H1 (cell line): Measurements from ENCODE around the gene CLDN24.
"Not testable (repeated sequence)": the region's sequence is repeated elsewhere in the genome, so short reads cannot be mapped to it uniquely, and the experiment has no call there.

Experiments used
- CREB1 ChIP-seq: IDR thresholded peaks from 2 replicates; pipeline ENCODE4 v1.6.1; 2012; ENCODE audit warnings: inconsistent platforms
- CTCF ChIP-seq, 3 experiments: IDR thresholded peaks; 1 replicate in 2 of 3; 2 replicates in 1 of 3; pipeline versions ENCODE4 v1.5.1 to v1.6.1; 2011; ENCODE audit warnings: low read length in 3 of 3, mild to moderate bottlenecking in 3 of 3, inconsistent platforms in 2 of 3, low read depth in 1 of 3, moderate library complexity in 1 of 3; ENCODE audit not compliant: insufficient read depth in 1 of 3; ENCODE audit errors: control extremely low read depth in 1 of 3
- EZH2 ChIP-seq: fragments of 200-600 bp; sonication (generic); IDR thresholded peaks from 2 replicates; pipeline ENCODE4 v1.7.1; 2012; ENCODE audit warnings: low read depth, mild to moderate bottlenecking, moderate library complexity, low read length, inconsistent platforms; ENCODE audit not compliant: severe bottlenecking
- FOSL1 ChIP-seq: IDR thresholded peaks from 2 replicates; pipeline ENCODE4 v1.6.1; 2011; ENCODE audit warnings: mild to moderate bottlenecking, low read depth, low read length, moderate library complexity; ENCODE audit not compliant: insufficient read depth
- GABPA ChIP-seq: IDR thresholded peaks from 2 replicates; pipeline ENCODE4 v1.6.1; 2011; ENCODE audit warnings: mild to moderate bottlenecking, low read length, moderate library complexity, borderline replicate concordance; ENCODE audit not compliant: insufficient read depth
- JUN ChIP-seq: IDR thresholded peaks from 2 replicates; pipeline ENCODE4 v1.6.1; 2011; ENCODE audit warnings: low read depth, mild to moderate bottlenecking, improper control_type of control experiment, low read length
- KDM1A ChIP-seq: fragments of 200-600, 300-600 bp; sonication (generic); IDR thresholded peaks from 2 replicates; pipeline ENCODE4 v1.7.1; 2016; ENCODE audit warnings: mild to moderate bottlenecking, low read length, borderline replicate concordance
- RXRA ChIP-seq: IDR thresholded peaks from 2 replicates; pipeline ENCODE4 v1.6.1; 2011; ENCODE audit warnings: low read depth, mild to moderate bottlenecking, low read length, moderate library complexity; ENCODE audit not compliant: insufficient read depth
- SP1 ChIP-seq: IDR thresholded peaks from 2 replicates; pipeline ENCODE4 v1.6.1; 2011; ENCODE audit warnings: low read depth, low read length
- SUZ12 ChIP-seq: fragments of 200-600 bp; sonication (generic); IDR thresholded peaks from 2 replicates; pipeline ENCODE4 v1.6.1; 2012; ENCODE audit warnings: mild to moderate bottlenecking, inconsistent platforms, low read length, moderate library complexity, mixed read lengths
- USF2 ChIP-seq: IDR thresholded peaks from 2 replicates; pipeline ENCODE4 v1.6.1; 2011; ENCODE audit warnings: low read length, improper control_type of control experiment
- ZNF274 ChIP-seq: IDR thresholded peaks from 2 replicates; pipeline ENCODE4 v1.7.0; 2012; ENCODE audit warnings: low read length, borderline replicate concordance; ENCODE audit errors: extremely low read depth

GRCh38 chr4:183326387-183326786 is 4.2 kb upstream of the CLDN24 start:
- not testable (repeated sequence) for TF ChIP-seq CTCF (IDR thresholded peaks at IDR 0.05; ENCODE audit: control extremely low read depth in 1 of 3, insufficient read depth in 1 of 3, low read depth in 1 of 3, low read length in 3 of 3); USF2; SUZ12; ZNF274; SP1; JUN; CREB1; RXRA; EZH2; KDM1A; FOSL1; GABPA
